Right renal cortex interstitium (tissue), 3 donors: Measurements from ENCODE around the gene GIPC3. TPM values are rescaled to one million over a fixed set of nuclear protein-coding genes. Genes with fewer than 3 reads are reported as not detected.
"Not testable (repeated sequence)": the region's sequence is repeated elsewhere in the genome, so short reads cannot be mapped to it uniquely, and the experiment has no call there.

Source experiments
- DNase-seq, 3 donors: peaks; one replicate each; pipeline ENCODE4 v3.0.0-alpha.2; 2013; ENCODE audit warnings: low read depth in 3 of 3, low spot score in 2 of 3
- polyA plus RNA-seq, 3 donors: library from polyadenylated mRNA; unstranded; fragments of 120-200 nt; gene quantifications; one replicate each; pipeline ENCODE4 v1.2.1, GENCODE V29; 2013; ENCODE audit not compliant: insufficient read length in 3 of 3

The GIPC3 gene
- polyA plus RNA-seq, 3 donors = 1.9 to 3.1 (median 2.8) TPM

DNA sequence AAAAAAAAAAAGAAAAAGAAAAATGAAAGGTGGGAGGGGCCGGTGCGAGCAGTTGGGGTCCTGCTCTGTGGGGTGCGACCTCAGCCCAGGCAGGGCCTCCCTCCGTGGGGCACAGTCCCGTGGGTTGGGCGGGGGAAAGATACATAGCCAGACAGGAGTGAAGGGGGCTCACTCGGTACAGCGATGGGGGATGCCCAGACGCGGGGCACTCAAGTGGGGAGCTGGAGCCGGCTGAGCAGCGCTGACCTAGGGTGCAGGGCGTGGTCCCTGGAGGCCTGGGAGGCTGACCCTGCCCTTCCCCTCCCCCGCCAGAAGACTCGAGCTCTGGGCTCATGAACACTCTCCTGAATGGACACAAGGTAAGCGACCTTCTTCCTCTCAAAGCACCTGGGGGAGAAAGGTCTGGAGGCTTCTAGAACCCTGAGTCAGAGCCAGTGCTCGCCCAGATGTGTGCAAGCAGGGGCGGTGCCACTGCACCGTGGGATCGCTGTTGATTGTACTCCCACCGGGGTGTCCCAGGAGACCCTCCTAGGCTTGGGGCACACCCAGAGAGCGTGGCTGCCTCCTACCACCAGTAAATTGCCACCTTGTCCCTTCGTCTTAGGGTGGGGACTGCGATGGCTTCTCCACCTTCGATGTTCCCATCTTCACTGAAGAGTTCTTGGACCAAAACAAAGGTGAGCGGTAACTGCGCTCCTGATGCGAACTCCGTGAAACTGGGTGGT is 9.2 kb upstream of the GIPC3 start:
- no peak for DNase-seq

DNA sequence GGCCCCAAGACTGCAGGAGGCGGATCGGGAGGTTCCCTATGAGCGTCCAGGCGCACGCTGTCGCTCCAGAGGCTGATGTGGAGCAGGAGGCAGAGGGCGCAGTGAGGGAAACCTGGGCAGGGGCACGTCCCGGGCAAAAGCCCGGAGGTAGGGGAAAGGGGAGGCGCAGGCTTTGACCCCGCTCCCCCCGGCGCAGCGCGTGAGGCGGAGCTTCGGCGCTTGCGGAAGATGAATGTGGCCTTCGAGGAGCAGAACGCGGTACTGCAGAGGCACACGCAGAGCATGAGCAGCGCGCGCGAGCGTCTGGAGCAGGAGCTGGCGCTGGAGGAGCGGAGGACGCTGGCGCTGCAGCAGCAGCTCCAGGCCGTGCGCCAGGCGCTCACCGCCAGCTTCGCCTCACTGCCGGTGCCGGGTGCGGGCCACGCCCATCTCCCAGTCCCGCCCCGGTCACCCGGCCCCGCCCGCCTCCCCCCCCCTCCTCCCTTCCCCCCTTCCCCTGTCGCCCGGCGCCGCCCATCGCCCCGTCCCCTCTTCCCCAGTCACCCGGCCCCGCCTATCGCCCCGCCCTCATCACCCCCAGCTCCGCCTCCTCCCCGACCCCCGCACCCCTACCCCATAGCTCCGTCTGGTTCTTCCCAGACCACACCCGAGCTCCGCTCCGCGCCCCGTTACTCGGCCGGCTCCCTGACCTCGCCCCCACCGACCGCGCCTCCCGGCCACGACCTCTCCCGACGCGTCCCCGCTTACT is 8.4 kb upstream of the GIPC3 start:
- no peak for DNase-seq

DNA sequence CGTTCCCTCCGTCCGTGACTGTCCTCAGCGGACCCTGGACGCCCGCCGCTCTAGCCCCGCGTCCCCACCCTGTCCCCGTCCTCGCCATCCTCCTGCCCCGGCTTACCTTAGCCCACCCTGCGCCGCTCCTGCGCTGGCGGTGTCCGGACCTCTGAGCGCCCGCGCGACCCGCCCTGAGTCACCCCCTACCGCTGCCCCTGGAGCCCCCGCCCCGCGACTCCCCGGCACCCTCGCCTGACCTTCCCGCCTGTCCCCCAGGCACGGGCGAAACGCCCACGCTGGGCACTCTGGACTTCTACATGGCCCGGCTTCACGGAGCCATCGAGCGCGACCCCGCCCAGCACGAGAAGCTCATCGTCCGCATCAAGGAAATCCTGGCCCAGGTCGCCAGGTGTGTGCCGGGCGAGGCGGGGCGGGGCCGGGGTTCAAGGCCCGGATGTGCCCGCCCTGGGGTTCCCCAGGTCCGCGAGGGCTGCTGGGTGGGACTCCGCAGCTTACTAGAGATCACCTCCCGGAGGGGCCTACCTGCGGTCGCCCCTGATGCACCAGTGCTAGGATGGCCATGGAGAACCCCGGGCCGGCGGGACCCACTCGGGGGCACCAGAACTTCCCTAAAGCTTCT is 7.4 kb upstream of the GIPC3 start:
- DNase-seq = no peak

DNA sequence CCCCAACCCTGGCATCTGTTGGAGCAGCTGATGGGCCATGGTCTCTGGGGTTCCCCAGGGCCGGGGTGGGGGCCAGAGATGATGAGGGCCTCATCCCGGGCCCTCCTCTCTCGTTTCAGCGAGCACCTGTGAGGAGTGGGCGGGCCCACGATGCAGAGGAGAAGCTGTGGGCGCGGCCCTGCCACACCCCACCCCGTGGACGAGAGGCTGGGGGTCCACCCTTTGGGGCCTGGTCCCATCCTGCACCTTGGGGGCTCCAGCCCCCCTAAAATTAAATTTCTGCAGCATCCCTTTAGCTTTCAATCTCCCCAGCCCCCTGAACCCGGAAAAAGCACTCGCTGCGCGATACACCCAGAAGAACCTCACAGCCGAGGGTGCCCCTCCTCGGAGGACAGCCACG is 6.9 kb upstream of the GIPC3 start:
- DNase-seq = no peak

DNA sequence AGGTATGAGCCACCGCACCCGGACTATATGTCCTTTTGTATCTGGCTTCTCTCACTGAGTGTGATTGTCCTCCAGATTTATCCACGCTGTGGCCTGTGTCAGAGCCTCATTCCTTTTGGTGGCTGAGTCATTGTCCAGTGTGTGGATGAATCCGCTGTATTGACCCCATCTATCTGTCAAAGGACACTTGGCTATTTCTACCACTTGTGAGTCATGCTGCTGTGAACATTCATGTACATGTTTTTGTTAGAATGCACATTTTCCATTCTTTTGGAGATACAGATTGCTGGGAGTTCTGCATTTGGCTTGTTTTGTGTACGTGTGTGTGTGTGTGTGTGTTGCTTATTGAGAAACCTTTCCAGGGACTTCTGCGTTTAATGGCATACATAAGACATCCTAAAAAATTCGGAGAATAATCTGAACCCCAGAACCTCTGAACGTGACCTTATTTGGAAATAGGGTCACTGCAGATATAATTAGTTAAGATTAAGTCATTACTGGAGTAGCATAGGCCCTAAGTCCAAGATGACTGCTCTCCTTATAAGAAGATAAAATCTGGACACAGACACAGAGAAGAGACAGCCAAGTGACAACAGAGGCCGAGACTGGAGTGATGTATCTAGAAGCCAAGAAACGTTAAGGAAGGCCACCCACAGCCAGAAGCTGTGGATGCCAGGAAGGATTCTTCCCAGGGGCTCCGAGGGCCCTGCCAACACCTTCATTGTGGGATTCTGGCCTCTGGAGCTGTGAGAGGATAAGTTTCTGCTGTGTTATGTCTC is 4.9 kb upstream of the GIPC3 start:
- DNase-seq = no peak

DNA sequence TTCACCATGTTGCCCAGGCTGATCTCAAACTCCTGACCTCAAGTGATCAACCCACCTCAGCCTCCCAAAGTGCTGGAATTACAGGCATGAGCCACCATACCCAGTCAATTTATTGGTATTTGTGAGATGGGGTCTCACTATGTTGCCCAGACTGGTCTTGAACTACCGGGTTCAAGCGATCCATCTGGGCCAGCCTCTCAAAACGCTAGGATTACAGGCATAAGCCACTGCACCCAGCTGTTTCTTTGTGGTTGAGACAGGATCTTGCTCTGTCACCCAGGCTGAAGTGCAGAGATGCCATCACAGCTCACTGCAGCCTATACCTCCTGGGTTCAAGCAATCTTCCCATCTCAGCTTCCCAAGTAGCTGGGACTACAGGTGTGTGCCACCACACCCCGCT is 3.5 kb upstream of the GIPC3 start:
- DNase-seq = not testable (repeated sequence)

DNA sequence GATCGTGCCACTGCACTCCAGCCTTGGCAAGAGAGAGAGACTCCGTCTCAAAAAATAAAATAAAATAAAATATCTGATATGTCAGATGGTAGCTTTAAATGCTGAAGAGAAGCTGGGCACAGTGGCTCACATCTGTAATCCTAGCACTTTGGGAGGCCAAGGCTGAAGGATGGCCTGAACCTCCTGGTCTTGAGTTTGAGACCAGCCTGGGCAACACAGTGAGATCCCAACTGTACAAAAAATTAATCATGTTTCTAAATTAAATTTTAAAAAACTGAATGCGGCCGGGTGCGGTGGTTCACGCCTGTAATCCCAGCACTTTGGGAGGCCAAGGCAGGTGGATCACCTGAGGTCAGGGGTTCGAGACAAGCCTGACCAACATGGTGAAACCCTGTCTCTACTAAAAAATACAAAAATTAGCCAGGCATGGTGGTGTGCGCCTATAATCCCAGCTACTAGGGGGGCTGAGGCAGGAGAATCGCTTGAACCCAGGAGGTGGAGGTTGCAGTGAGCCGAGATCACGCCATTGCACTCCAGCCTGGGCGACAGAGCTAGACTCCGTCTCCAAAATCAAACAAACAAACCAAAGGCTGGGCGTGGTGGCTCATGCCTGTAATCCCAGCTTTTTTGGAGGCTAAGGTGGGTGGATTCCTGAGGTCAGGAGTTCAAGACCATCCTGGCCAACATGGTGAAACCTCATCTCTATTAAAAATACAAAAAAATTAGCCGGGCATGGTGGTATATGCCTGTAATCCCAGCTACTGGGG is 1.1 kb upstream of the GIPC3 start:
- DNase-seq = not testable (repeated sequence)

DNA sequence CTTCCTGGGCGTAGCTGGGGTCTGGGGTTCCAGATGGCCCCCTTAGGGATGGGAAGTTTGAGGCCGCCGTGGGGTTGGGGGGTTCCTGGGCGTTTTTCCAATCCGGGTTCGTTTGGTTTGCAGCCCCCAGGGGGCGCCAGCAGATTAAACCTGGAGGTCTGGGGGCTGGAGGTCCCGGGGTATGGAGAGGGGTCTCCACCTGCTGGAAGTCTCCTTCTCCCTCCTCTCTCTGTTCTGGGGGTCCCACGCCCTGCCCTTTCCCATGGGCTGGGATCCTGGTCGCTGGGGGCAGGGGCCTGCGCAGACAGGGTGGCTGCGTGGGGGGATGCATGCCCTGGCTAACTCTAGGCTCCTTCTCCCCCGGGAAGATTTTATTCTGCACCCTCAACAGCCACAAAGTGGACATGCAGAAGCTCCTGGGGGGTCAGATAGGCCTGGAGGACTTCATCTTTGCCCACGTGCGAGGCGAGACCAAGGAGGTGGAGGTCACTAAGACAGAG is 899 bp downstream of the GIPC3 start:
- DNase-seq = no peak

DNA sequence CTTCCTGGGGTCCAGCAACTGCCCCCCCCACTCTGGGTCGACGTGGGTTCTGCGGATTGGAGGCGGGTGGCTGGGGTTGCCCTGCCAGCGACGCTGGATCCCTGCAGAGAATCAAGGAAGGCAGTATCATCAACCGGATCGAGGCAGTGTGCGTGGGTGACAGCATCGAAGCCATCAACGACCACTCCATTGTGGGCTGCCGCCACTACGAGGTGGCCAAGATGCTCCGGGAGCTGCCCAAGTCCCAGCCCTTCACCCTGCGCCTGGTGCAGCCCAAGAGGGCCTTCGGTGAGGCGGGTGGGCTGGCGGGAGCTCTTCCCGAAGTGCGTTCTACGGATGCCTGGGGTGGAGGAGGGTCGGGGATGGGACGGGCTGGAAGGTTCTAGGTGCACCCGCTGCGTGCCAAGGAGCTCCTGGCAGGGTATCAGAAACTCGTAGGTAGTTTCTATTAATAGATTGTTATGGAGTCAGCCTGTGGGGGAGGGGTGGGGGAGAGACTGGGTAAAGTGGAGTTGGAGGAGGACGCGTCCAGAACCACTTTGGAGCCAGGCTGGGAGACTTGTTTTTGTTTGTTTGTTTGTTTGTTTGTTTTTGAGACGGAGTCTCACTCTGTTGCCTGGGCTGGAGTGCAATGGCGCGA is 1.5 kb downstream of the GIPC3 start:
- no peak for DNase-seq

DNA sequence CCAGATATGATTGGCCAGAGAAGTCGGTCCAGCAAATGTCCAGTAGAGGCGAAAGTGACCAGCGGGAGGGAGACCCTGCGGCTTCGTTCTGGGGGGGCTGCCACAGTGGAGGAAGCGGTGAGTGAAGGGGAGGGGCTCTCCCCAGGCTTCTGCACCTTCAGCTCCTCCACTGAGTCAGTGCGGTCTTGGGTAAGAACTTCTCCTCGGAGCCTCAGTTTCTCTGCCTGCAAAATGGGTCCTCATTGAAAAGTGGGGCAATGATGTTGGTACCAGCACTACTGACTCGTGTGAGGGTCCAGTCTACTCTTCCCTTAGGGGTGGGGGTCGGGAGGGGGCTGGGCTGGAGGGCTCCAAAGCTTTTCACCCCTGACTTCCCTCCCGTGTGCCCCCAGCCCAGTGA is 4.2 kb downstream of the GIPC3 start:
- no peak for DNase-seq

DNA sequence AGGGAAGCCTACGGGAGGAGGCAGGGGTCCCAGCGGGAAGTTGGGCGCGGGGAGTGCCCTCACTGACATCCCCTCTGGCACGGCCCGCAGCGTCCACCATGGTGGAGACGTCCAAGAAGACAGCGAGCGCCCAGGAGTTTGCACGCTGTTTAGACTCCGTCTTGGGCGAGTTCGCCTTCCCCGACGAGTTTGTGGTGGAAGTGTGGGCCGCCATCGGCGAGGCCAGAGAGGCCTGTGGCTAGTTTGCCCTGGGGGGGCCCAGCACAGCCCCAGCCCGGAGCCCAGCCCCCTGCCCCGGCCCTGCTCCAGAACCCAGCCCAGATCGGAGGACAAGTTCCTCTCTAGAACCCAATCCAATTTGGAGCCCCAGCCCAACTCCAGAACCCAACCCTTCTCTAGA is 4.7 kb downstream of the GIPC3 start:
- DNase-seq = no peak

DNA sequence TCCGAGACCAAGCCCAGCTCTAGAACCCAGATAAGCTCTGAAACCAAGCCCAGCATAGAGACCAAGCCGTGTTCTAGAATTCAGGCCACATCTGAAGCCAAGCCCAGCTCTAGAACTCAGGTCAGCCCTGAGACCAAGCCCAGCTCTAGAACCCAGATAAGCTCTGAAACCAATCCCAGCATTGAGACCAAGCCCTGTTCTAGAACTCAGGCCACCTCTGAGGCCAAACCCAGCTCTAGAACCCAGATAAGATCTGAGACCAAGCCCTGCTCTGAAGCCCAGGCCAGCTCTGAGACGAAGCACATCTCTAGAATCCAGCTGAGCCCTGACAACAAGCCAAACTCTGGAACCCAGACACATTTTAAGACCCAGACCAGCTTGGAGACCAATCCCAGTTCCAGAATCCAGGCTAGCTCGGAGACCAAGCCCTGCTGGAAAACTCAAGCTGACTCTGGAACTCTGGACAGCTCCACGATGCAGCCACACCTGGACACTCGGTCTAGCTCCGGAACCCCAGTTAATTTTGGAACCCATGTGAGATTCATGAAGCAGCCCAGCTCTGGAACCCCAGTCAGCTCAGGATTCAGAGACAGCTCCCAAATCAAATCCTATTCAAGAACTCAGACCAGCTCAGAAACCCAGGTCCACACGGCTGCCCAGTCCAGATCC is 5.8 kb downstream of the GIPC3 start:
- no peak for DNase-seq

DNA sequence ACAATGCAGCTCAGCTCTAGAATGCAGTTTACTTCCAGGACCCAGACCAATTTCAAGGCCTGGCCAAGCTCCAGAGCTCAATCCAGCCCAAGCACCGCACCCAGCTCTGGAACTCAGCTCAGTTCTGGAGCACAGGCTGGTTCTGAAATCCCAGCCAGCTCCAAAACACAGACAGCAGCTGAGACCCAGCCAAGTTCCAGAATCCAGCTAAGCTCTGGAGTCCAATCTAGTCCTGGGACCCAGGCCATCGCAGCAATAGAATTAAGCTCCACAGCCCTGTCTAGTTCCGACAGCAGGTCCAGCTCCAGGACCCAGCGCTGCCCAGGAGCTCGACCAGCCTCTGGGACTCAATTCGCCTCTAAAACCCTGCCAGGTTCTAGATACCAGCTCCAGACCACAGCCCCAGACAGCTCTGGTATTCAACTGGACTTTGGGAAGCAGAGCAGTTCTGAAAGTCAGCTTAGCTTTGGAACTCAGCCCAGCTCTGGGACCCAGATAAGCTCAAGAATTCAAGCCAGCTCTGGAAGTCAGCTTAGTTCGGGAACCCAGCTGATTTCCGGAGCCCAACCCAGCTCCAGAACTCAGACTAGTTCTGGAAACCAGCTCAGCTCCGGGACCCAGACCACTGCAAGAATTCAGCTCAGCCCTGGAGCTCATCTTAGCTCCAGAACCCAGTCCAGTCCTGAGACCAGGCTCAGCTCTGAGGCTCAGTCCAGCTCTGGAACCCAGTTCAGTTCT is 6.8 kb downstream of the GIPC3 start:
- DNase-seq = no peak

DNA sequence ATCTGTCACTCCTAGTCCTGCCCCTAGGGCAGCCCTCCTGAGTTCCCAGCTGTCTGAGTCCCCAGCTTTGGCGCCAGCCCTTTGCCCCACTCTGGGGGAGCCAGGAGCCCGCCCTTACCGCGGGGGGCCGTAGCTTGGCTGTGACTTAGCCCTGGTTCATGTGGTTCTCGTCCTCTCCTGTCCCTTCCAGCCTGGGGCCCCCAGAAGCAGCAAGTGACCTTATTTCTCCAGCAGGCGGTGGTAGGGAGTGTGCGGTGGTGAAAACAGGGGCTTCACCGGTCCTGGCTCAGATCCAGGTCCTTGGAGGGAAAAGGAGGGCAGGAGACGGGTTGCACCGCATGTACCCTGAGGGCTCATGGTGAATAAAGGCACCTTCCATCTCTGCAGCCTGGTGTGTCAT is 7.9 kb downstream of the GIPC3 start:
- no peak for DNase-seq

DNA sequence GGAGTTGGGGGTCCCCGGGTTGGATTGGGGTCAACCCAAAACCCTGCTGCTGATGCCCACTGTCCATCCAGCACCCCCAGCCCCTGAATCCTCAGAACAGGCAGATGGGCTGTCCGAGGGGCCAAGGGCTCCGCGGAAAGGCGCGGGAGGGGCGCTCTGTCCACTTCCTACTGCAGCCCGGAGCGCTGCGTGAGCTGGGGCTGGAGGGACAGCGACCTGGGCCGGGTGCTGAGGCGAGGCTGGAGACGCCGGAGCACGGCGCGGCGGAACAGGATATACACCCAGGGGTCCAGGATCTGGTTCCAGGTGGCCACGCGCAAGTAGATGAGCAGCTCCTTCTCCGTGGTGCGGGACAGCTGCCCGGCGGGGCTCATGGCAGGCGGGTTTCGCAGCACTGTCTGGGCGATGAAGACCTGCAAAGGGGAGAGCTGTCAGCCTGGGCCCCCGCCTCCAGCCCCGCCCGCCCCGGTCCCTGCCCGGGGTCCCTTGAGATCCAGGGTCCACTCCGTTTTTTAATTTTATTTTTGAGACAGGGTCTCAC is 10.3 kb downstream of the GIPC3 start:
- DNase-seq = no peak

DNA sequence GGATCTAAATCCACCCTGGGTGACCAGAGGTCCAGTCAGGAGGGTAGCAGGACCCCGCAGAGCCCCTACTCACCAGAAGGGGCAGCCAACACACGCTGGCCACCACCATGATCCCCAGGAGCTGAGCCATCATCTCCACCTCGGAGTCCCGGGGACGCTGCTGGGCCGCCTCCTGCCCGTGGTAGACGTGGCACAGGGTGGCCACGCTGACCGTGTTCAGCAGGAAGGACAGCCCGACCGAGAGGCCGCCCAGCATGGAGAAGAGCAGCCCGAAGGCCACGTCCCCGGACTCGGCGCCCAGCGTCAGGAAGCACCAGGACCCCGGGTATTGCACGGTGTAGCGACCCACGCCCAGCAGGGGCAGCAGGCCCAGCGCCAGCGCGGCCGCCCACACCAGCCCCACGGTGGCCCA is 14.5 kb downstream of the GIPC3 start:
- no peak for DNase-seq

DNA sequence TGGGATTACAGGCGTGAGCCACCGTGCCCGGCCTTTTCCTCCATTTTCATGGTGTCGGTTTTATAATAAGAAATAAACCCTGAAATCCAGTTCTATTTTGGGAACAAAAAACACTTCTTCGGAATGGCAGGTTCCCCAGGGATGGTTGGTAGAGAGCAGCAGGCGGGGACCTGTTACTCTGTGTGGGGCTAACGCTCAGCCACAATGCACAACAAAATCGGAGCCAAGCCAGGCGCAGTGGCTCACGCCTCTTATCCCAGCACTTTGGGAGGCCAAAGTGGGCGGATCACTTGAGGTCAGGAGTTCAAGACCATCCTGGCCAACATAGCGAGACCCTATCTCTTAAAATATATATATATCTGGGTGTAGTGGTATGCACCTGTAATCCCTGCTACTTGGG is 15.7 kb downstream of the GIPC3 start:
- no peak for DNase-seq

DNA sequence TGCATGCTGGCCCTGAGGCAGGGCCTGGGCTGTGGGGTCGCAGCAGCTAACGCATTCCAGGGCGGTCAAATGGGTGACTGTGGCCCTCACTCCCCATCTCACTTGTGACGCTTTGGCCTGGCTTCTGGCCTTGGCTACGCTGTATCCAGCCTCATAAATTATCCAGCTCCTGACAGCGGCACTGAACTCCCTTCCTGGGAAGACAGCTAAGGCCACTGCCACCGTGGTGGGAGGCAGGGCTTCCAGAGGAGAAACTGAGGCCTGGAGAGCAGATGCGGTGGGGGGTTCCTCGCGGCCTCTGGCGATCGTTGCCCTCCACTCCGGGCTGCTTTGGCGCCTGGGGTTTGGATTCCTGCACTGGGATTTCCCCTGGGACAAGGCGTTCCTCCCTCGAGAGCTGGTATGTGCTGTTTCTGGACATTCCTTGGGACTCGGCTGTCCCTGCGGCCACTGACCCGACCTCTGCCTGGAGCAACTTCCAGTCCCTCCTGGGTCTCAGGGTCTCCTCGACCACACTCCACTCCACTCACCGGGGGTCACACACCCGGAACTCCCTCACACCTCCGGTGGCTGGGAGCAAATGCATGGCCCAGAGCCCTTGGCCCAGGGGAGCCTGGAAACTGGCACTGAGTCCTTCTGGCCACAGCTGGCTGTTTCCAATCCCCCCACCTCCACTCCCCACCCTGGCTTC is 18.0 kb downstream of the GIPC3 start:
- no peak for DNase-seq
